Measurements from ENCODE around the gene BANP.
"Not testable (repeated sequence)": the region's sequence is repeated elsewhere in the genome, so short reads cannot be mapped to it uniquely, and the experiment has no call there.

BANP gene

DNA sequence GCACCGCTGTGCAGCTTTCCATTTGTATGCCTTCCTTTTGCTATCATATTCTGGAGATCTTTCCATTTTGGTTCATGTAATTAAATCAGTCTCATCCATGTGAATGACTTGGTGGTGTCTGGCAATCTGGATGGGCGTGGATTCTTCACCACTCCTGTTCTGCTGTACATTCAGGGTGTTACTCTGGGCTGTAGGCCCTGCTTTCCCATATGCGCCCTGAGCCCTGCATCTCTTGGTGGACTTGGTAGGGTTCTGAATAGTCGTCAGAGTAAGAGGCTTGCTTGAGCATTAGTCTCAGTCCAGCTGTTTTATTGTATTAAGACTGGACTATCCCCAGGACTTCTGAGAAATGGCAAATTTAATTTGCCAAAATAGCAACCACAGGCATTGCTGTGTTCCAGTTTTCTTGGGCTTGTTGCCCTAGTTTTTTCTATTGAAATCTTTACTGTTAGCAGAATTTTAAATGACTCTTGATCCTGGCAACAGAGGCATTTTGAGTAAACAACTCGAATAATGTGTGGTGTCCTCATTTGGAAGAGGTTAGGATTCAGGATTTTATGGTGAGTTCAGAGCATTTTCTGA lies 14.9 kb downstream of the BANP start:
- FAIRE-seq (no peak), DNase-seq (ENCODE audit: low spot score) (no peak)

DNA sequence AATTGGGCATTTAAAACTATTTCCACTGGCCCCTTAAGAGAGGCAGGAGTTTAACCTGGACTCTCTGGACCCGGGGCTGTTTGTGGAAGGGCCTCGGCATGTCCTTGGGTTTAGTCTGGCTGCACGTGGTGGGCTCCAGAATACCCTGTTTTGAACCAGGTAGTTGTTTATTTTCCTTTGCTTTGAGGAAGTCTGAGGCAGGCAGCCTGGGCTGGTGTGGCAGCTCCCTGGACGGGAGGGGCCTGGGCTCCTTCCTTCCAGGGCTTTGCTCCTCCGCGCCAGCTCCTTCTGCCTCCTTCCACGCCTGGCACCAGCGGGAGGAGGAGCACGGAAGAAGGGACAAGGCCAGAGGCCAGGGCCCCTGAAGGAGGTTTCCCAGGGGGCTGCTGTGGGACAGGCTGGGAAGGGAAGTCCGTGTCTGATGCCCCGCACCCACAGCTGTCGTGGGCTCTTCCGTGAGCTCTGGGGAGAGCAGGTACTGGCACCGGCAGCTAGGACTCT lies 15.5 kb downstream of the BANP start:
- FAIRE-seq, result no peak
- no peak for DNase-seq (ENCODE audit: low spot score)

DNA sequence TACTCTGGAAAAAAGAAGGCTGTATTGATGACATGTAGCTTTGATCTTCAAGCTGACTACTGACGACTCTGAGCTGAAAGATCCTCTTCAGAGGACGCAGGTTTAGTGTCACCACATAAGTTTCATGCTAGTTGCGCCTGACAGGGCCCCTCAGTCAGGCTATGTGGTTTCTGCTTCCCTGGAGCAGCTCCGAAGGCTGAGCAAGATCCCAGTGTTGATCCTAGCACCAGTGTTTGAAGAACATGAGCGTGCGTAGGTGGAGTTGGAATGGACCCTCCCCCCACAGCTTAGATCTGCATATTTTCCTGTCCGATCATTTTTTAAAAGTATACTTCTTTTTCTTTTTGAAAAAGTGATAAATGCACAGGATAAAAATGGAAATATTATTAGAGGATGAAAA lies 17.3 kb downstream of the BANP start:
- no peak for DNase-seq (ENCODE audit: low spot score)
- no peak for FAIRE-seq

DNA sequence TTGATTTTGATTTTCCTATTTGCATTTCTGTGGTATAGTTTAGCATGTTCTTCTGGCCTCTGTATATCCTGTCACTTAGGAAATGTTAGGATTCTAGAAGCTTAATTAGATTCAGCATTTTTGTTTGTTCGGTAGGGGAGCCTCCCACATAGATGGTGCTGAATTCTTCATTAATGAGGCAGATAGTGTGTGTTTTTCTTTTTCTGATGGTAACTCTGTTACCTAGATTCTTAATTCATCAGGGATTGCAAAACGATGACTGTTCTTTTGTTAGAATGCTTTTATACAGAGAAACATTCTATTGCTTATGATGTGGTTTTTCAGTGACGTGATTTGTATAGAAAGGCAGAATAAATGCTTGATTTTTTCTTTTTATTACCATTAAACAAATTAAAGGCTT lies 19.0 kb downstream of the BANP start:
- no peak for FAIRE-seq
- DNase-seq (ENCODE audit: low spot score), result no peak

DNA sequence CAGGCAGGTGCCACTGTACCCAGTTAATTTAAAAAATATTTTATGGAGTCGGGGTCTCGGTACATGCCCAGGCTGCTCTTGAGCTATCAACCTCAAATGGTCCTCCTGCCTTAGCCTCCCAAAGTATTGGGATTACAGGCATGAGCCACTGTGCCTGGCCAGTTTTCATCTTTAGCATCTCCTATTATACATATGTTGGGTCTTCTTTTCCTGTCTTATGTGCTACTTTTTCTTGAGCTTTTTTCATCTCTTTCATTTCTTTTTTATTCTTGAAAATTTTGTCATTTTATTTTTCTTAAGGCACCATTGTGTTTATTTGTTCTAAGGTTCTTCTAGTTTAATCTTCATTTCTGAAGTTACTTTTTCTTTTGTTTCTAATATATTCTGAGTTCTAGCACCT lies 20.7 kb downstream of the BANP start:
- FAIRE-seq, result no peak
- DNase-seq (ENCODE audit: low spot score), result no peak

DNA sequence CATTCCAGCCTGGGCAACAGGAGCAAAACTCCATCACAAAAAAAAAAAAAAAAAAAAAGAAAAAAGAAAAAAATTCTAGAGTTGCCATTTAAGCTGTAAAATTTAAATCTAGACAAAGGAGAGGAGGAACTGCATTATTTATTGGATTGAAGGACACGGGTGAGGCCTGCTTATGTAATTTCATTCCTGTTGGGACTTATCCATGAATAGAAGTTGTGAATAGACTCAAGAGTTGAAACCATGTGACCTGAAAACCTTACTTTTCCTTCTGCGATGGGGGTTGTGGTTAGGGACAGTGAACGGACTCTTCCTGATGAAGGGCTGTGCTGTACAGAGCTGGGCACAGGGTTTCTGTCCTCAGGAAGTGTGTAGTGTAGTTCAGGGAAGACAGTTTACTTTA lies 22.5 kb downstream of the BANP start:
- no peak for FAIRE-seq
- no peak for DNase-seq (ENCODE audit: low spot score)

DNA sequence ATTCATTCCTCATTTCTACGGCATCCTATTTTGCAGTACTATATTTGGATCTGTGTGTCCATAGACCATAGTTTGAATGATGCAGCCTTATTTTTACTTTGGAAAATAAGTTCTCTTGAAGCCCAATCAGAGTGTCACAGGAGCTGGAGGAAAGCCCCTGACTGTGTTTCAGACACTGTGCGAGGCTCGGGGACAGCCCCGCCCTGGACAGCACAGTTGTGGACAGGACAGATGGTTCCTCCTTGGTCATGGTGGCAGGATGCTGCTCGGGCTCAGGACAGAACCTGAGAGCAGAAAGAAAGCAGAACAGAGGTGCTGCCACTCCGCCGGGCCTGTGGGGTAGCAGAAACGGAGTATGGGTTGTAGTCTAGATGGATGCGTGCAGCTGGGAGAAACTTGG lies 22.9 kb downstream of the BANP start:
- no peak for FAIRE-seq
- no peak for DNase-seq (ENCODE audit: low spot score)

DNA sequence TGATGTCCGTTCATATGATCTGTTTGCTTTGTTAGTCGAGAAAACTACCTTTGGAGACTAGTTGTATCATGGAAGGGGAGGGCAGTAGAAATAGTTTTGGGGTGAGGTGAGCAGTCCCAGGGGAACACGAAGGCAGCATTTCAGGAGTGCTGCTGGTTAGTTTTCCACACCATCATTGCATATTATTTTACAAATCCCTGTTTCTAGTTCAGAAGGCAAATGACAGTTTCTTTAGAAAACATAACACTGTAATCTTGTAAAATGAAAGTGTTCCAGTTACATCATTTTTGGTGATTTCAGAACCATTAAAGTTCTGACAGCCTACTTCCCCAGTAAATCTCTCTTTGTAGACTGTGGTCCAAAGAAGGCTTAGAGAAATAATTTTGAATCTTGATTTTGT lies 25.4 kb downstream of the BANP start:
- DNase-seq (ENCODE audit: low spot score), result no peak
- FAIRE-seq, result no peak

DNA sequence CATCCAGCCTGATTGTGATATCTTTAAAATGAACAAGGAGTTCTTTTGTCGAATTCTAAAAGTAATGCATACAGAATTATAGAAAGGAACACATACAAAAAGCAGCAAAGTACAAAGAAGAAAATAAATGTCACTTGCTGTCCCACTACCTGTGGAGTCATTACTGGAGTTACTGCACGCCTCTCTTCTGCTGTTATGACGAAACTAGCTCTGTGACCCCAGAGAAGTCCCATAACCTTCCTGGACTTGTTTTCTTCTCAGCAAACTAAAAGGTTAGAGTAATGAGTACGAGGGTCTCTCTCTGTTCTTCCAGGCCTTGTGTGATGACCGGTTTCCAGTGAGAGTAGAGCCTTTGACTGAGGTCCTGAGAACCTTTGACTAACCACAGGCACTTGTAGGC lies 26.9 kb downstream of the BANP start:
- no peak for DNase-seq (ENCODE audit: low spot score)
- FAIRE-seq, result no peak

DNA sequence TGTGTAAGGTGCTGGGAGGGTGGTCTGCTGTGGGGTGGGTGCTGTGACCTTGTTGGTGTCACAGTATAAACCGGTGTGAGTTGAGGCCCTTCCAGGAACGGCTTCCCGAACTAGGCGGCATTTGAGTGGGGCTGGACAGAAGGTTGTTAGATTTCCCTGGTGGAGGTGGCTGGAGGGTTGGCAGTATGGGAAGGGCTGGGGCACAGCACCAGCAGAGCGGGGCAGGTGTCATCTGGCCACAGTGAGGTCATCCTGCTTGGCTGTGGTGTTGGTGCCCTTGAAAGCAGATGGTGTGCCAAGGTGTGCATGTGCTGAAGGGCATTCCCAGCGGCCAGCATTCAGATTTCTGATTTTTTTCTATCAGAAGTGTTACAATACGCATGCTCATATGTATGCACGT lies 28.1 kb downstream of the BANP start:
- FAIRE-seq, result no peak
- DNase-seq (ENCODE audit: low spot score), result no peak

DNA sequence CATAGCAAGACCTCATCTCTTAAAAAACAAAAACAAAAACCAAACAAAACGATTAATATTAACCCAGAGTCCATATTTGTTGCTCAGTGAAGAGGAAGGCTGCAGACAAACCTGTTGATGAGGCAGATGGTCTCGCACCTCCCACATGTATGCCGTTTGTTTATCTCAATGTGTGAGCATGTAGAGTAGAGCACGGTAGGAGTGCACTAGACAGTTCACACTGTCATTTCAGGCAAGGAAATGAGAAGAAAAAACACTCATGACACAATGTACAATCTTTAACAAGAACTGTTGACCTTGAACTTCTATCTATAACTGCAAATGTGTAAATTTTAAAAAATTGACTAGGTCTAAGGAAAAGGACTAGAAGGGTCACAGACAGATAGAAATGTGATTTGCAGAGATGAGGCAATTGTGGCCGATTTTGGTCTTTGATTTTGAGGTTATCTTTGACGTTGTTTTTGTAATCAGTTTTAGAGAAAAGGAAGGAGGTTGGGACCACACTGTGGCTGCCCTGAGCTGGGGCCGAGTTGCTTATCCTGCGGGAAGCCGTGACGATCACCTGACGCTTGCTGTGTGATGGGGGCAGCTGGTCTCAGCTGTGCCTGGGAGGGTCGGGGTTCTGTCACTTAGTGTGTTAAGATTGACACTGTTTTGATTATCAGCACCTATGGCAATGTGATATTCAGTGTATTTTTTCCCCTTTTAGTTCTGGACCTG lies 28.8 kb downstream of the BANP start:
- not testable (repeated sequence) for FAIRE-seq; DNase-seq (ENCODE audit: low spot score)

DNA sequence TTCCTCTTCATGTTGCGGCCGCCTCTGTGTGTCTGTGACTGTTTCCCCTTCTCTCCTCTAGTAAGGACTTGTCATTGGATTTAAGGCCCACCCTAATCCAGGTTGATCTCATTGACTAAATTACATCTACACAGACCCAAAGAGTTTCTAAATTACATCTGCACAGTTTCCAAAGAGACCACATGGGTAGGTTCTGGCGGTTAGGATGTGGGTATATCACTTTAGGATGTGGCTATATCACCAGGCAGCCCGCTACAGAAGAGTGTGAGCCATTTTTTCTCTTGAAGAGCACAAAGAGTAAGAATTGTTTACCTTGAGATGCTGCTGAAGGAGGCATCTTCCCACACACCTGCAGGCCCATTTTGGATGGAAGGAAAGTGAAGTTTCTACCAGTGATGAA lies 30.1 kb downstream of the BANP start:
- not testable (repeated sequence) for FAIRE-seq; DNase-seq (ENCODE audit: low spot score)

DNA sequence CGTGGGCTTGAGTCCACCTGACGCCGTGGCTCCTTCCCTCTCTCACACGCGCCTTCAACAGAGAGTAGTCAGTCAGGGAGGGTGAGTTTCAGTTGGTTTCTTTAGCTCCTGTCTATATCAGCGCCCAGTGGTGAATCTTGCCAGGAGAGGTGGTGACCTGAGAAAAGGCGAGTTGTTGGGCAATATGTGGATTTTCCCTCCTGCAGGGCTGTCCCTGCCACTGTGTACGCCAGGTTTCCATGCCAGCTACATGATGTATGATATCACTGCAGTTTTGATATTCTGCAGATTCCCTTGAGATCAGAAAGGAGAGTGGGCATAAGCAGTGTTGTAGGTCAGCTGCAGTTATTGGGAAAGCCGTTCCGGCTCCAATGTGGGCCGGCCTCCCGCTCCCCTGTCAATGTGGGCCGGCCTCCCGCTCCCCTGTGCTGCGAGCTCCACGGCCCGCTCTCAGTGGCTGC lies 31.4 kb downstream of the BANP start:
- FAIRE-seq (no peak), DNase-seq (ENCODE audit: low spot score) (no peak)

DNA sequence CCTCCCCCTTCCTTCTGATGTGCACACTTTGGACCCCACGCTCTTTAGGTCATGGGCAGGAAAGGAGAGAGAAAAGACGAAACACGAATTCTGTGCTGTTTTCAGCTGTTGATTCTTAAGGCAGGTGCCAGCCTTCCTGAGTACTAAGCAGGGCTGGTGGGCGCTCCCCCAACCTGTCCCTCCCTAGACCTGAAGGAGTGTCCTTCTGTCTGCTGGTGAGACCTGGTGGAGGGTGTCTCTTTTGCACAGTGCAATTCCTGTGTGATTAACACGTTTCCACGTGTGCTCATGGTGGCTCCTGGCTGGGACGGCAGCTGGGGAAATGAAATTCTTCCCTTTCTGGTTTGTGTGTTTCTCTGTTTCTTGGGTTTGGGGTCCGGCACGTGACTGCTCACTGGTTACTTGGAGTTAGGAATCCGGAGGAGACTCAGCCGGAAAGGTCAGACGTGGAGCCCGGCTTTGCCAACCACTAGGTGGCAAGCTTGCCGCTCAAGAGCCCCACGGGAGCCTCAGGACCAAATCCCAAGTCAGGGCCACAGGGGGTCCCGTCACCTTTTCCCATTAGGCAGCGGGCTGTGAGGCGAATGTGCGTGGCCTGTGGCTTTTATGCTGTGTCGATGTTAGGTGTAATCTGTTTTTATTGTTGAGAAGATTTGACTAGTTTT lies 32.0 kb downstream of the BANP start:
- not testable (repeated sequence) for FAIRE-seq; DNase-seq (ENCODE audit: low spot score)

DNA sequence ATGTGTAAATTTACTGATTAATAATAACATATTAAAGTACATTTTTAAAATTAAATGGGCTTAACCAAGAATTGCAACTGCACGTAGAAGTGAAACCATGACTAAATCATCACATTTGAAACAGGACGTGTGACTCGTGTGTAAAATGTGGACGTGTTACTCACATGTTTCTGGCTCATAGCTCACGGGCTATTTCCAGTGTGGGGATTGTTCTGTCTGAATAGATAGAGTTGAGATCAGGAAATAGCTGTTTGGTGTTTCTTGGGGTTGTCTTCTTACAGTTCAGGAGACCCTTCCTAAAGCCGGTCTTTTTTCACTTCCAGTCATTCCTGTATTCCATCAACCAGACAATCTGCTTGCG lies 32.5 kb downstream of the BANP start:
- FAIRE-seq, result not testable (repeated sequence)
- peak; percentile 14 for DNase-seq (ENCODE audit: low spot score)

DNA sequence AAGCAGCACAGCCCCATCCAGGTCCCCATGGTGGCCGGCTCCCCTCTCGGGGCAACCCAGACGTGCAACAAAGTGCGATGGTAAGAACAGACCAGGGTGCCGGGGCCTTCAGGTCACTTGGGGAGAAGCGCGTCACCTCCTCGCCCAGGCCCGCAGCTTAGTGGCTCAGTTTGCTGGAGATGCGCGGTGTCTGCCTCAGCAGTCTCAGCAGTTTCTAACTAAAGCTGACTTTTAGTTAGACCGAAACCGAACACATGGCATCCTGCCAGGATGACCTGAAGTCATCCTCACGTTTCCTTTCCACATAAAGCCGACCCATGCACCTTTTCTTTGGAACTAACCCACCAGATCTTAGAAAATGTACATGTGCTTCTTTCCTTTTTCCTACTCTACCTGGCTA lies 32.9 kb downstream of the BANP start:
- not testable (repeated sequence) for FAIRE-seq; DNase-seq (ENCODE audit: low spot score)

DNA sequence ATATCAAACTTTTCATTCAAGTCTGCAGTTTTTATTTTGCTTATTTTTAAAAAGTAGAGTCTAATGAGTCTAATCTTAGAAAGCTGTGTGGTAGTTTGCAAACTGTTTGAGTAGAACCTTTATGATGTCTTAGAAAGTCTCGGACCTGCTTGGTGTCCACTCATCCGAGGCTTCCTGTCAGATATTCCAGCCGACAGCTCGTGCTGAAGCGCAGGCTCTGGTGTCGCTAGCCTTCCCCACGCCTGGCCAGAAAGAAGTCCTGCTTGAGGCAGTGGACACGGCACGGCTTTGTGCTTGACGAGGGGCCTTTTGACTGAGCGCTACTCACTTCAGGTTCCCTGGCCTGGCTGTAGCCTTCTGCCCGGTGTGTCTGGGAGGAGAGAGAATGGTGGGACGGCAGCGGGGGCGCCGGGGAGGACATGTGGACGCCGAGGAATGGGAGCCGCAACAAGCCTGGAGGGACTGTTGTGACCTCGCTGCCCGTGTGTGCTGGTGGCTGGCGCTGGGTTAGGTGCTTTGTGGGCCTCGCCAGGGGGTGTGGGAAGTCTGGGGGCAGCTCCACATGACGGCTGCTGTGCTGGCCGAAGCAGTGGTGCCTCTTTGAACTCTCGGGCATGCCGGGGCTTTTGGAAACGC lies 33.5 kb downstream of the BANP start:
- no peak for DNase-seq (ENCODE audit: low spot score)
- no peak for FAIRE-seq

DNA sequence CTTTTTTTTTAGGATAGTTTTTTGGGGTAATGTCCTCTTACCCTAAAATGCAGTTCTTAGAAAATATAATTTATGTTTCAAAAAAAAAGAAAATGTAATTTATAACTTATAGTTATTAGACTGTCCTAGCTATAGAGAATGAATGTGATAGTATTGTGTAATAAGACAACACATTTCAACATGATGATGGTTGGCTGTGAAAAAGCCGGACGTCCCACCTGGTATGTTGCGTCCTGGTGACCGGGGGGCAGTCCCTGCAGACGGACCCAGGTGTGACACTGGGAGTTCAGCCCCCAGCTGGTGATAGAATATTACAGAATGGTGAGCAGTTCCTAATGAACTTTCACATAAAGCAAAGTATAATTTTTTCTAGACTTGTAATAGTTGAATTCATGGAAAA lies 34.3 kb downstream of the BANP start:
- not testable (repeated sequence) for FAIRE-seq; DNase-seq (ENCODE audit: low spot score)

DNA sequence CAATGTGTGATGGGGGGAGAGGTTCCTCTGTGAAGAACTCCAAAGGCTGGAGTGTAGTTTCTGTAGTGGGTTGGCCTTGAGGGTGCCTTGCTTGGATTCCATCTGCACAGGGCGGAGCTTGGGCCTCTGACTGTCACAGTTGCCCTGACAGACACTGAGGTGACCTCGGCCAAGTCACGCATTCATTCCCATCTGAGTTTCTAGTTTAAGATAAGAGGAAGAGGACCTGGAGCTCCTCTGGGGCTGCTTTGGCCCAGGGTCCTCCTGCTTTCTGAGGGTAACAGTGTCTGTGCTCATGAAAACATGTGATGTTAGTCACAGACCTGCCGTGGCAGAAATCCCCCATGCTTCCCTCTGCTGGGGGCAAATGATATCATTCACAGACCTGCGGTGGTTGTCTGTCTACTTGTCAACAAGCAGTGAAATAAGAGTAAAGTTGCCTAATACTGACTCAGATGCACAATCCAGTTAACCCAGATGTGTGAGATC lies 35.2 kb downstream of the BANP start:
- DNase-seq (ENCODE audit: low spot score), result peak; percentile 54
- not testable (repeated sequence) for FAIRE-seq

DNA sequence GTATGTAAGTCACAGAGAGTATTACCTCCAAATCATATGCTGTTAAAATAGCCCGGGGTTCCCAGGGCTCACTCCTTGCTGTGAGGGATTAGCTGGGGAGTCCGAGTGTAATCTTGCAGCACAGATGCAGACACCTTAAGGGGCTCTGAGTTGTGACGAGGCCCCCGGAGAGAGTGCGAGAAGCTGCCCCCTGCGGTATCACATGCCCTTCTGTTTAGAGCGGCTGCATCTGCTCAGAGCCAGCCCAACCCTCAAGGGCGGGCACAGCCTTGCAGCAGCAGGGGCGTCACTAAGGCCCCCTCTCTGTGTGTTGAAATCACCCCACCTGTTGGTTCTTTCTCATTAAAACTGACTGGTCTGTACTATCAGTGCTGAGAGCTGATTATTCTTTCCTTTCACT lies 37.4 kb downstream of the BANP start:
- DNase-seq (ENCODE audit: low spot score); FAIRE-seq: not testable (repeated sequence)

DNA sequence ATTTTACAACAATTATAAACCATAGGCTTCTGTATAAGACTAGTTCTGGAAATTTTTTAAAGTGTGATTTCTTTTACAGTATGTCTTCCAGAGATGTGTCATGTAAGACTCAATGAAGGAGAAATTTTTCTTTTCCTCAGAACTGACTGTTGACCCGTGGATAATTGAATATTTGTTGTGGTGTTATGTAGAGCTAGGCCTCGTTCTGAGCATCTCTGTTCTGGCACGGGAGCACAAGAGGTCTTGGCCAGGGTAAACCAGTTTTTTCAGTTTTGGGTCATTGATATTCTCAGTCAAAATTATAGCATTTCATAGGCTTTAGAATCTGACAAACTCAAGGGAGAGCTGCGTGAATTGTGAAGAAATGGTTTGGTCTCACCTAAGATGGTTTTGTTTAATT lies 39.0 kb downstream of the BANP start:
- FAIRE-seq; DNase-seq (ENCODE audit: low spot score): not testable (repeated sequence)

DNA sequence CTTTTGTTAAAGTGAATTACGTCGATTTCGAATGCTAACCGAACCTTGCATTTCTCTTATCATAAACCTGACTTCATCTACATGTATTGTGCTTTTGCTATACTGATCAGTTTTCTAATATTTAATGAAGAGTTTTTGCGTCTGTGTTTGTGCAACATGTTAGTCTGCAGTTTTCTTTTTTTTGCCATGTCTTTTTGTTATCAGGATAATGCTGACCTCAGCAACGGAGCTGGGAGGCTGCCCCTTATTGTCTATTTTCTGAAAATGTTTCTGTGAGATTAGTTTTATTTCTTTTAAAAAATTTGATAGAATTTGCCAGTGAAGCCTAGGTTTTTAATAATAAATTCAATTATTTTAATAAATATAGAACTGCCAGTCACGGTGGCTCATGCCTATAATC lies 40.9 kb downstream of the BANP start:
- not testable (repeated sequence) for FAIRE-seq; DNase-seq (ENCODE audit: low spot score)
